ENCODE measurements around the gene CRYGB. TPM values are rescaled to one million over a fixed set of nuclear protein-coding genes. Genes with fewer than 3 reads are reported as not detected.

CRYGB gene, protein sequence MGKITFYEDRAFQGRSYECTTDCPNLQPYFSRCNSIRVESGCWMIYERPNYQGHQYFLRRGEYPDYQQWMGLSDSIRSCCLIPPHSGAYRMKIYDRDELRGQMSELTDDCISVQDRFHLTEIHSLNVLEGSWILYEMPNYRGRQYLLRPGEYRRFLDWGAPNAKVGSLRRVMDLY
- total RNA-seq: not detected in 2 replicates

DNA sequence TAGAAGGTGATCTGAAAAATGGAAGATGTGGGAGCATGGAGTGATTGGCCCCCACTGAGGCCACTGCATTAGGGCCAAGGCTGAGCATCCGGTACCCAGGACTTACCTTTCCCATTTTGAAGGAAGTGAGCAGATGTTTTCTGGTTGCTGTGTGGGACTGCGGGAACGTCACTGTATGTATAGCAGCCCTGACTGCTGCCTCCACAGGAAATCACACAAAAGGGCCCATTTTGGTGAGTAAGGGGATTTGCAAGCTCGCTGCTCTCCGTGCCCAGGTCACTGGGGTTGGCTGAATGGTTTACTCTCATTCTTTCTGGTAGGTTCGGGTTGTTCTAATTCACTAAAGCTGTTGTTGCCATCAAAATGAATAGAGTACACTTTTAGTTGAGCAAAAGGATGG lies at the start of gene CRYGB:
TSS of gene CRYGB (minus strand) at position 153 of the 400 bp plus-strand sequence. CDS start at position 115, 38 bp downstream.
- Mint-ChIP-seq H3K27ac (no peak within 1 kb of the TSS), H3K4me3 (no peak within 1 kb of the TSS), H3K9me3 (peaks cover 5% of the 10 kb centered on the region), H3K27me3 (peaks cover 8% of the 10 kb centered on the region), H3K4me1 (no peaks in the 10 kb centered on the region), H3K36me3 (ENCODE audit: low read depth) (no peaks in the 10 kb centered on the region)
- no peak for TF ChIP-seq CTCF (IDR thresholded peaks at IDR 0.05)
- DNase-seq: no peak
- ChIA-PET CTCF (no interaction called here), POLR2A (no interaction called here)
- no peak for ATAC-seq (ENCODE audit: low read depth)
- intact Hi-C loops (cut with micrococcal nuclease): no loop called here

- ATAC-seq (ENCODE audit: low read depth): no peak
- H3K9me3 Mint-ChIP-seq: no peaks in the 10 kb centered on the region
- no peak for TF ChIP-seq CTCF (IDR thresholded peaks at IDR 0.05)
- no peak for DNase-seq
- intact Hi-C loops (cut with micrococcal nuclease): no loop called here
- ChIA-PET CTCF (no interaction called here), POLR2A (no interaction called here)
- H3K27me3 Mint-ChIP-seq: peaks cover 5% of the 10 kb centered on the region
- H3K27ac Mint-ChIP-seq: no peak overlapping the region
- H3K36me3 Mint-ChIP-seq (ENCODE audit: low read depth): no peaks in the 10 kb centered on the region
- H3K4me1 Mint-ChIP-seq: no peaks in the 10 kb centered on the region
- H3K4me3 Mint-ChIP-seq: no peak overlapping the region
Measured at GRCh38 chr2:208195531-208195930, 49.6 kb upstream of the CRYGB start.

GRCh38 chr2:208192611-208193236 lies 46.8 kb upstream of the CRYGB start:
- Mint-ChIP-seq H3K9me3 (no peaks in the 10 kb centered on the region), H3K4me1 (no peaks in the 10 kb centered on the region), H3K27ac (no peak overlapping the region), H3K4me3 (no peak overlapping the region), H3K36me3 (ENCODE audit: low read depth) (no peaks in the 10 kb centered on the region), H3K27me3 (peaks cover 5% of the 10 kb centered on the region)
- ChIA-PET CTCF (interaction anchor here (0.9 kb wide), 1 partner anchor 15 kb away, joined by 3 read pairs; no protein-coding TSS in a partner anchor), POLR2A (no interaction called here)
- no peak for TF ChIP-seq CTCF (IDR thresholded peaks at IDR 0.05)
- no peak for ATAC-seq (ENCODE audit: low read depth)
- intact Hi-C loops (cut with micrococcal nuclease): no loop called here
- no peak for DNase-seq

GRCh38 chr2:208189810-208190503 lies 44.0 kb upstream of the CRYGB start, which contains the start of gene C2orf80:
TSS of gene C2orf80 (minus strand) at chr2:208190030. CDS start at chr2:208186986, 3,044 bp downstream.
- ATAC-seq (ENCODE audit: low read depth): no peak
- Mint-ChIP-seq H3K36me3 (ENCODE audit: low read depth) (no peaks in the 10 kb centered on the region), H3K9me3 (no peaks in the 10 kb centered on the region), H3K27me3 (peaks cover 3% of the 10 kb centered on the region), H3K4me3 (no peak within 1 kb of the TSS), H3K27ac (no peak within 1 kb of the TSS), H3K4me1 (no peaks in the 10 kb centered on the region)
- DNase-seq: no peak
- no peak for TF ChIP-seq CTCF (IDR thresholded peaks at IDR 0.05)
- intact Hi-C loops (cut with micrococcal nuclease): no loop called here
- POLR2A ChIA-PET: no interaction called here
- CTCF ChIA-PET: no interaction called here
